CD14-positive monocyte (primary cell): ENCODE data around the gene ANKRD17. TPM values are rescaled to one million over a fixed set of nuclear protein-coding genes. Genes with fewer than 3 reads are reported as not detected.

Experiments used
- DNase-seq, 3 donors: peaks; one replicate each; pipeline ENCODE4 v3.0.0-alpha.2; 2011 to 2022
- H2AFZ ChIP-seq: 2 replicates; pipeline ENCODE4 v1.6.0; 2012; ENCODE audit warnings: mild to moderate bottlenecking, low read depth, low read length, inconsistent platforms; ENCODE audit not compliant: insufficient read depth, poor library complexity, severe bottlenecking
- H3K27ac ChIP-seq, 2 donors: 1 replicate in 1 of 2; 2 replicates in 1 of 2; pipeline ENCODE4 v1.5.1; 2012 to 2013; ENCODE audit warnings: low read length in 2 of 2, control low read depth in 1 of 2, inconsistent platforms in 1 of 2, low read depth in 1 of 2, mild to moderate bottlenecking in 1 of 2
- H3K27me3 ChIP-seq, 2 donors: one replicate each; pipeline versions ENCODE4 v1.6.0 to v1.6.1; 2011 to 2013; ENCODE audit warnings: low read length in 2 of 2; ENCODE audit not compliant: control insufficient read depth in 2 of 2, insufficient read depth in 2 of 2
- H3K36me3 ChIP-seq, 2 donors: replicated peaks in 1 of 2; 1 replicate in 1 of 2; 2 replicates in 1 of 2; pipeline versions ENCODE4 v1.5.1 to v1.6.1; 2012 to 2013; ENCODE audit warnings: low read length in 2 of 2, control low read depth in 1 of 2, inconsistent platforms in 1 of 2, mild to moderate bottlenecking in 1 of 2; ENCODE audit not compliant: insufficient read depth in 2 of 2, control insufficient read depth in 1 of 2
- H3K4me1 ChIP-seq, 2 donors: 1 replicate in 1 of 2; 2 replicates in 1 of 2; pipeline versions ENCODE4 v1.5.1 to v1.6.1; 2012 to 2013; ENCODE audit warnings: low read length in 2 of 2, control low read depth in 1 of 2, inconsistent platforms in 1 of 2, mild to moderate bottlenecking in 1 of 2, moderate library complexity in 1 of 2; ENCODE audit not compliant: insufficient read depth in 2 of 2, control insufficient read depth in 1 of 2
- H3K4me2 ChIP-seq: replicated peaks from 2 replicates; pipeline ENCODE3; 2012; ENCODE audit warnings: low read length, moderate library complexity, mild to moderate bottlenecking; ENCODE audit not compliant: poor library complexity, severe bottlenecking; ENCODE audit errors: extremely low read depth
- H3K4me3 ChIP-seq, 3 experiments: fragments of 200-600 bp in 1 of 3; sonication (generic) in 1 of 3; replicated peaks in 1 of 3; 1 replicate in 2 of 3; 2 replicates in 1 of 3; pipeline ENCODE4 v1.5.1; 2011 to 2013; ENCODE audit warnings: low read length in 3 of 3, mild to moderate bottlenecking in 3 of 3, control low read depth in 2 of 3, low read depth in 2 of 3, inconsistent platforms in 1 of 3, moderate library complexity in 1 of 3
- H3K79me2 ChIP-seq: 2 replicates; pipeline ENCODE4 v1.6.0; 2012; ENCODE audit warnings: mild to moderate bottlenecking, control low read depth, inconsistent platforms, low read length, moderate library complexity; ENCODE audit not compliant: insufficient read depth
- H3K9ac ChIP-seq: 2 replicates; pipeline ENCODE4 v1.6.0; 2017; ENCODE audit warnings: low read length, mild to moderate bottlenecking; ENCODE audit not compliant: insufficient read depth, poor library complexity, severe bottlenecking
- H3K9me3 ChIP-seq, 2 donors: replicated peaks in 1 of 2; 1 replicate in 1 of 2; 2 replicates in 1 of 2; pipeline versions ENCODE4 v1.5.1 to v1.6.1; 2012 to 2013; ENCODE audit warnings: low read length in 2 of 2, control low read depth in 1 of 2; ENCODE audit not compliant: control insufficient read depth in 1 of 2, insufficient read depth in 1 of 2
- H4K20me1 ChIP-seq: 2 replicates; pipeline ENCODE4 v1.6.0; 2012; ENCODE audit warnings: mild to moderate bottlenecking, low read length, control low read depth, moderate library complexity; ENCODE audit not compliant: insufficient read depth
- H3K27ac Mint-ChIP-seq, 7 donors: one replicate each; pipeline ENCODE4 v1.8.0; 2020; ENCODE audit warnings: mild to moderate bottlenecking in 7 of 7, mixed read lengths in 7 of 7, moderate library complexity in 6 of 7, inconsistent platforms in 2 of 7
- H3K27me3 Mint-ChIP-seq, 3 donors: one replicate each; pipeline ENCODE4 v1.8.0; 2021 to 2022; ENCODE audit warnings: low read depth in 3 of 3, mild to moderate bottlenecking in 3 of 3, mixed read lengths in 3 of 3, moderate library complexity in 3 of 3, inconsistent platforms in 1 of 3
- H3K36me3 Mint-ChIP-seq, 2 donors: one replicate each; pipeline ENCODE4 v1.8.0; 2020; ENCODE audit warnings: mixed read lengths in 2 of 2, inconsistent platforms in 1 of 2, mild to moderate bottlenecking in 1 of 2
- H3K4me1 Mint-ChIP-seq: one replicate; pipeline ENCODE4 v1.8.0; 2020; ENCODE audit warnings: mild to moderate bottlenecking, mixed read lengths
- H3K4me3 Mint-ChIP-seq, 2 donors: one replicate each; pipeline ENCODE4 v1.8.0; 2020; ENCODE audit warnings: mild to moderate bottlenecking in 2 of 2, mixed read lengths in 2 of 2, moderate library complexity in 1 of 2
- H3K9me3 Mint-ChIP-seq, 7 donors: one replicate each; pipeline ENCODE4 v1.8.0; 2020 to 2022; ENCODE audit warnings: mixed read lengths in 7 of 7, mild to moderate bottlenecking in 6 of 7, moderate library complexity in 6 of 7, inconsistent platforms in 2 of 7
- WGBS: methylation state at CpG from one replicate; pipeline ENCODE4 v1.1.5; 2013; ENCODE audit warnings: missing lambda C conversion rate; ENCODE audit not compliant: insufficient coverage; 5-methylcytosine and 5-hydroxymethylcytosine counted together
- intact Hi-C, 2 donors: fragments of 100-400 bp; cut with micrococcal nuclease; formaldehyde crosslinking; loops; one replicate each; pipeline versions ENCODE4 v1.15.0 to v1.15.1; 2023
- polyA plus RNA-seq, 3 donors: library from polyadenylated mRNA; depleted of rRNA in 1 of 3; unstranded in 2 of 3; stranded (reverse) in 1 of 3; fragments of 300-500 nt in 2 of 3; fragments of >200 nt in 1 of 3; fragmentation: Illumina TruSeq in 2 of 3; gene quantifications; 1 replicate in 2 of 3; 2 replicates in 1 of 3; pipeline ENCODE4 v1.2.3, GENCODE V29; 2012 to 2021
- TF ChIP-seq, protein P1 (sequence below): fragments of 200-600 bp; IDR thresholded peaks from one replicate; pipeline ENCODE4 v1.8.0; 2022; ENCODE audit warnings: antibody characterized with exemption, mild to moderate bottlenecking

The ANKRD17 gene
- polyA plus RNA-seq, 3 donors: 5.3 to 18.9 (median 9.0) TPM

DNA sequence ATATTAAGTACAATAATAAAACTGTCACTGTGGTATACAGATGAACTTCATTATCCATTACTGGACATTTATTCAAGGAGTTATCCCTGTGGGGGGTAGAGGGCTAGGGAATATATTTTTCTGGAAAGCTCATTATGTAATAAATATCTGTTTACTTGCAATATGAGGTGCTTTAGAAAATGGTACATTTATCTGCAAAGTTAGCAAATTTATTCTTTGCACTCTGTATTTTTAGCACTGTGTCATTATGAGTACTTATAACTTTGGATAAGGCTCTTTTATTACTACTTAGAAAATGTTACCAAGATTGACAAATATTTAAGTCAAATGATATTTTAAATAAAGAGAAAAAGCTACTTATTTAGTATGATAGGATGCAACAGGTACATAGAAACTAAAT, 37.8 kb downstream of the ANKRD17 start:
- Histone ChIP-seq H3K9ac (no peak overlapping the region), H3K27ac (no peak overlapping the region), H3K9me3 (no peaks in the 10 kb centered on the region), H3K36me3 (peaks cover 0 to 3% of the 10 kb centered on the region in 2 donors), H3K4me2 (no peak overlapping the region), H3K27me3 (no peaks in the 10 kb centered on the region), H3K4me1 (peaks cover 6 to 10% of the 10 kb centered on the region in 2 donors), H4K20me1 (peaks cover 25% of the 10 kb centered on the region), H3K79me2 (peaks cover 90% of the 10 kb centered on the region), H3K4me3 (no peak overlapping the region), H2AFZ (no peak overlapping the region)
- DNase-seq: no peak
- peaks cover 0 to 5% of the 10 kb centered on the region in 2 donors for H3K36me3 Mint-ChIP-seq
- H3K4me3 Mint-ChIP-seq: no peak overlapping the region
- peaks cover 7% of the 10 kb centered on the region for H3K4me1 Mint-ChIP-seq
- TF ChIP-seq, protein P1, sequence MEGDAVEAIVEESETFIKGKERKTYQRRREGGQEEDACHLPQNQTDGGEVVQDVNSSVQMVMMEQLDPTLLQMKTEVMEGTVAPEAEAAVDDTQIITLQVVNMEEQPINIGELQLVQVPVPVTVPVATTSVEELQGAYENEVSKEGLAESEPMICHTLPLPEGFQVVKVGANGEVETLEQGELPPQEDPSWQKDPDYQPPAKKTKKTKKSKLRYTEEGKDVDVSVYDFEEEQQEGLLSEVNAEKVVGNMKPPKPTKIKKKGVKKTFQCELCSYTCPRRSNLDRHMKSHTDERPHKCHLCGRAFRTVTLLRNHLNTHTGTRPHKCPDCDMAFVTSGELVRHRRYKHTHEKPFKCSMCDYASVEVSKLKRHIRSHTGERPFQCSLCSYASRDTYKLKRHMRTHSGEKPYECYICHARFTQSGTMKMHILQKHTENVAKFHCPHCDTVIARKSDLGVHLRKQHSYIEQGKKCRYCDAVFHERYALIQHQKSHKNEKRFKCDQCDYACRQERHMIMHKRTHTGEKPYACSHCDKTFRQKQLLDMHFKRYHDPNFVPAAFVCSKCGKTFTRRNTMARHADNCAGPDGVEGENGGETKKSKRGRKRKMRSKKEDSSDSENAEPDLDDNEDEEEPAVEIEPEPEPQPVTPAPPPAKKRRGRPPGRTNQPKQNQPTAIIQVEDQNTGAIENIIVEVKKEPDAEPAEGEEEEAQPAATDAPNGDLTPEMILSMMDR: no peak
- no peaks in the 10 kb centered on the region for H3K9me3 Mint-ChIP-seq
- no peak overlapping the region for H3K27ac Mint-ChIP-seq
- H3K27me3 Mint-ChIP-seq: no peaks in the 10 kb centered on the region
- intact Hi-C loops: loop anchor here in 1 of 2 donors (5.0 kb wide), 1 partner anchor 36 kb away; the partner anchor contains the start of gene ANKRD17

DNA sequence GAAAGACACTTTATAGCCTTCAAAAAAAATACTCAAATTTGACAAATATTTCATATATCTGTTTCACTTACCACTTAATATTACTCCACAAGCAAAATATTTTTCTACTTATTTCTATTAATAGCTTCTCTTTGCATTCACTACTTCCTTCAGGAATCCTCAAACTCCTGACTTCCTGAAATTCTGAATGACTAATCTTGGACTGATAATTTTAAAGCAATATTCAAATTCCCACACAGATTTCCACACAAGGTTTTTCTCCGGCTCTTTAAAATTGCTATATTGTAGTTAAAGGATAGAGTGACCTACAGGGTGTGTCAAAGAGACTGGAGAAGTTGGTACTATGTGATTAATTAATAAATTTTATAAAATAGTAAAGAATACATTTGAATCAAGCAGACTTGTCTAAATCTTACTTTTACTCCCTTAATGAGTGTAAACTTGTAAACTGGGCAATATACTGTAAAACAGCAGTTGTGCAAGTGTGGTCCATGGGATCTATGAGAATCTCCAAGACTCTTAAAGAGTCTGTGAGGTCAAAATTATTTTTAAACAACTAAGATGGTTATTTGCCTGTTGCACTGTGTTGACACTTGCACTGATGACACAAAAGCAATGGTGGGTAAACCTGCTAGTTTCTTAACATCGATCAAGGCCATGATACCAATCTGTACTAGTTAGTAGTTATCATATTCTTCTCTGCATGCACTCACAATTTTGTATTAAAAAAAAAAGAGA, 44.5 kb downstream of the ANKRD17 start:
- Histone ChIP-seq H2AFZ (no peak overlapping the region), H3K4me2 (no peak overlapping the region), H4K20me1 (peaks cover 77% of the 10 kb centered on the region), H3K79me2 (peaks cover 95% of the 10 kb centered on the region), H3K9me3 (no peaks in the 10 kb centered on the region), H3K9ac (no peak overlapping the region), H3K4me1 (peaks cover 5 to 6% of the 10 kb centered on the region in 2 donors), H3K27ac (peak overlapping the region in 1 of 2 donors; percentile 44), H3K36me3 (peaks cover 0 to 4% of the 10 kb centered on the region in 2 donors), H3K27me3 (no peaks in the 10 kb centered on the region), H3K4me3 (no peak overlapping the region)
- DNase-seq: peak in 2 of 3 donors; percentile 8 to 19
- Mint-ChIP-seq H3K9me3 (peaks cover 0 to 5% (median 0%) of the 10 kb centered on the region in 7 donors), H3K27me3 (peaks cover 0 to 2% (median 0%) of the 10 kb centered on the region in 3 donors), H3K4me3 (no peak overlapping the region), H3K4me1 (peaks cover 14% of the 10 kb centered on the region), H3K36me3 (peaks cover 4 to 13% of the 10 kb centered on the region in 2 donors), H3K27ac (peak overlapping the region in 1 of 7 donors; percentile 25)
- TF ChIP-seq, protein P1: no peak
- no CpG with 5 or more reads among the region's 2 CpGs for WGBS
- intact Hi-C loops: no loop called here
